Suprapubic skin (tissue), 3 donors: ENCODE data around the gene RBP5.

ENCODE experiments used
- CTCF ChIP-seq, 2 donors: fragments of 200-600 bp in 1 of 2; fragments of 450-650 bp in 1 of 2; sonication (generic) in 1 of 2; IDR thresholded peaks; one replicate each; pipeline ENCODE4 v1.5.1; 2016 to 2019; ENCODE audit warnings: antibody characterized with exemption in 2 of 2, mild to moderate bottlenecking in 1 of 2, moderate library complexity in 1 of 2
- POLR2A ChIP-seq, 2 donors: fragments of 450-650 bp; IDR thresholded peaks; one replicate each; pipeline ENCODE4 v1.6.1; 2017; ENCODE audit warnings: antibody characterized with exemption in 2 of 2, mild to moderate bottlenecking in 2 of 2, moderate library complexity in 2 of 2

GRCh38 chr12:7109572-7109920 lies 19.1 kb downstream of the RBP5 start:
- TF ChIP-seq CTCF (IDR thresholded peaks at IDR 0.05) (no peak), POLR2A (IDR thresholded peaks at IDR 0.05) (no peak)
